ENCODE results near the gene DEXI. TPM values are rescaled to one million over a fixed set of nuclear protein-coding genes. Genes with fewer than 3 reads are reported as not detected.

Gene DEXI
- total and polyA plus RNA-seq, 4 donors, result 19.5 to 35.5 (median 28.0) TPM

- Histone ChIP-seq H3K27me3 (ENCODE audit: control insufficient read depth in 3 of 3, insufficient read depth in 3 of 3, low read length in 2 of 3) (no peaks in the 10 kb centered on the region), H3K36me3 (ENCODE audit: control insufficient read depth in 4 of 4, insufficient read depth in 4 of 4, low read length in 4 of 4) (peaks cover 0 to 22% (median 1%) of the 10 kb centered on the region in 4 donors), H3K27ac (ENCODE audit: low read depth in 1 of 2, low read length in 1 of 2) (peak overlapping the region in 1 of 2 donors; percentile 20), H3K4me1 (ENCODE audit: control insufficient read depth in 5 of 5, insufficient read depth in 5 of 5, low read length in 5 of 5) (peaks cover 0 to 9% (median 0%) of the 10 kb centered on the region in 5 donors), H3K4me3 (no peak overlapping the region), H3K9me3 (ENCODE audit: control insufficient read depth in 4 of 4, insufficient read depth in 3 of 4, low read length in 3 of 4) (no peaks in the 10 kb centered on the region), H3K9ac (ENCODE audit: insufficient read depth in 1 of 2, low read length in 2 of 2) (no peak overlapping the region)
- 52 to 64% methylated on average over 3 of the region's 3 CpGs for WGBS, 2 donors
- no peak for TF ChIP-seq CTCF (IDR thresholded peaks at IDR 0.05; ENCODE audit: control extremely low read depth, extremely low read depth)
- DNase-seq, result no peak
- no peak for ATAC-seq (ENCODE audit: insufficient read depth, low FRiP score)
These were observed 46.1 kb downstream of the DEXI start for GRCh38 chr16:10896165-10896564.

GRCh38 chr16:10895053-10895946, 47.0 kb downstream of the DEXI start:
- ATAC-seq (ENCODE audit: insufficient read depth, low FRiP score) (no peak), DNase-seq (peak; percentile 72 to 78 (median 72))
- Histone ChIP-seq H3K9me3 (ENCODE audit: control insufficient read depth in 4 of 4, insufficient read depth in 3 of 4, low read length in 3 of 4) (no peaks in the 10 kb centered on the region), H3K4me3 (no peak overlapping the region), H3K27ac (ENCODE audit: low read depth in 1 of 2, low read length in 1 of 2) (no peak overlapping the region), H3K4me1 (ENCODE audit: control insufficient read depth in 5 of 5, insufficient read depth in 5 of 5, low read length in 5 of 5) (peaks cover 0 to 12% (median 0%) of the 10 kb centered on the region in 5 donors), H3K36me3 (ENCODE audit: control insufficient read depth in 4 of 4, insufficient read depth in 4 of 4, low read length in 4 of 4) (peaks cover 0 to 19% (median 1%) of the 10 kb centered on the region in 4 donors), H3K27me3 (ENCODE audit: control insufficient read depth in 3 of 3, insufficient read depth in 3 of 3, low read length in 2 of 3) (no peaks in the 10 kb centered on the region), H3K9ac (ENCODE audit: insufficient read depth in 1 of 2, low read length in 2 of 2) (no peak overlapping the region)
- TF ChIP-seq CTCF (IDR thresholded peaks at IDR 0.05; ENCODE audit: control extremely low read depth, extremely low read depth), result no peak
- WGBS, 2 donors, result 62 to 70% methylated on average over 17 of the region's 17 CpGs

GRCh38 chr16:10892782-10893318, 49.4 kb downstream of the DEXI start:
- Histone ChIP-seq H3K36me3 (ENCODE audit: control insufficient read depth in 4 of 4, insufficient read depth in 4 of 4, low read length in 4 of 4) (peaks cover 0 to 10% (median 0%) of the 10 kb centered on the region in 4 donors), H3K27me3 (ENCODE audit: control insufficient read depth in 3 of 3, insufficient read depth in 3 of 3, low read length in 2 of 3) (peaks cover 0 to 3% (median 0%) of the 10 kb centered on the region in 3 donors), H3K9me3 (ENCODE audit: control insufficient read depth in 4 of 4, insufficient read depth in 3 of 4, low read length in 3 of 4) (no peaks in the 10 kb centered on the region), H3K27ac (ENCODE audit: low read depth in 1 of 2, low read length in 1 of 2) (no peak overlapping the region), H3K4me1 (ENCODE audit: control insufficient read depth in 5 of 5, insufficient read depth in 5 of 5, low read length in 5 of 5) (peaks cover 0 to 16% (median 0%) of the 10 kb centered on the region in 5 donors), H3K4me3 (no peak overlapping the region), H3K9ac (ENCODE audit: insufficient read depth in 1 of 2, low read length in 2 of 2) (no peak overlapping the region)
- no peak for ATAC-seq (ENCODE audit: insufficient read depth, low FRiP score)
- no peak for TF ChIP-seq CTCF (IDR thresholded peaks at IDR 0.05; ENCODE audit: control extremely low read depth, extremely low read depth)
- 84 to 90% methylated on average over 5 of the region's 5 CpGs for WGBS, 2 donors
- no peak for DNase-seq
